SK-N-SH (cell line): Measurements from ENCODE around the gene CAMKMT. TPM values are rescaled to one million over a fixed set of nuclear protein-coding genes. Genes with fewer than 3 reads are reported as not detected.

ENCODE experiments used
- CTCF ChIA-PET: fragments of 300-600, 350-600 bp; formaldehyde crosslinking; extraction: SDS; loops from one replicate; lab custom pipeline; 2021; lab: Yijun Ruan, JAX
- POLR2A ChIA-PET: fragments of 350-600 bp; sonication (Branson Sonifier 250); formaldehyde crosslinking; extraction: SDS; loops from one replicate; lab custom pipeline; 2020; ENCODE audit warnings: antibody characterized with exemption, inconsistent platforms; lab: Yijun Ruan, JAX
- DNase-seq: peaks from one replicate; pipeline ENCODE4 v3.0.0; 2012
- H2AFZ ChIP-seq: fragments of 200-600 bp; sonication (generic); 2 replicates; pipeline ENCODE4 v1.8.1; 2016; ENCODE audit warnings: antibody characterized with exemption, mild to moderate bottlenecking, low read depth
- H3F3A ChIP-seq: fragments of 200-600 bp; sonication (generic); replicated peaks from 2 replicates; pipeline ENCODE3; 2016; ENCODE audit warnings: antibody characterized with exemption, mild to moderate bottlenecking; ENCODE audit not compliant: insufficient read depth
- H3K27ac ChIP-seq, 2 experiments: fragments of 200-500 bp in 1 of 2; fragments of 200-600 bp in 1 of 2; sonication (Bioruptor generic) in 1 of 2; sonication (generic), shearing (Covaris generic) in 1 of 2; 2 replicates each; pipeline versions ENCODE4 v1.5.1 to v1.6.1; 2014 to 2016; ENCODE audit warnings: low read depth in 2 of 2, inconsistent platforms in 1 of 2, low read length in 1 of 2, mild to moderate bottlenecking in 1 of 2, mixed read lengths in 1 of 2
- H3K27me3 ChIP-seq: fragments of 200-600 bp; sonication (generic), shearing (Covaris generic); 2 replicates; pipeline ENCODE4 v1.6.1; 2016; ENCODE audit warnings: mixed run types; ENCODE audit not compliant: insufficient read depth
- H3K36me3 ChIP-seq, 2 experiments: fragments of 200-500 bp in 1 of 2; fragments of 200-600 bp in 1 of 2; sonication (Bioruptor generic) in 1 of 2; sonication (generic) in 1 of 2; replicated peaks in 1 of 2; 2 replicates each; pipeline versions ENCODE3 to v1.5.1; 2014 to 2016; ENCODE audit warnings: low read length in 1 of 2, mild to moderate bottlenecking in 1 of 2; ENCODE audit not compliant: insufficient read depth in 2 of 2, control insufficient read depth in 1 of 2
- H3K4me1 ChIP-seq, 2 experiments: fragments of 200-500 bp in 1 of 2; fragments of 200-600 bp in 1 of 2; sonication (Bioruptor generic) in 1 of 2; sonication (generic), shearing (Covaris generic) in 1 of 2; 2 replicates each; pipeline versions ENCODE4 v1.5.1 to v1.6.1; 2014 to 2016; ENCODE audit warnings: low read depth in 1 of 2, low read length in 1 of 2, mixed run types in 1 of 2; ENCODE audit not compliant: insufficient read depth in 2 of 2, control insufficient read depth in 1 of 2
- H3K4me2 ChIP-seq: fragments of 200-600 bp; sonication (generic), shearing (Covaris generic); 2 replicates; pipeline ENCODE4 v1.6.1; 2017; ENCODE audit warnings: mixed run types
- H3K4me3 ChIP-seq, 2 experiments: fragments of 200-500 bp in 1 of 2; fragments of 200-600 bp in 1 of 2; sonication (Bioruptor generic) in 1 of 2; sonication (generic), shearing (Covaris generic) in 1 of 2; 2 replicates each; pipeline versions ENCODE4 v1.5.1 to v1.8.1; 2014 to 2016; ENCODE audit warnings: low read depth in 2 of 2, inconsistent platforms in 1 of 2, low read length in 1 of 2, mild to moderate bottlenecking in 1 of 2, mixed read lengths in 1 of 2, moderate library complexity in 1 of 2
- H3K79me2 ChIP-seq: fragments of 200-600 bp; sonication (generic); 2 replicates; pipeline ENCODE4 v1.8.1; 2017; ENCODE audit warnings: mild to moderate bottlenecking; ENCODE audit not compliant: insufficient read depth
- H3K9ac ChIP-seq: fragments of 200-600 bp; sonication (generic); 2 replicates; pipeline ENCODE4 v1.6.1; 2017; ENCODE audit warnings: mixed run types
- H3K9me2 ChIP-seq: fragments of 200-600 bp; sonication (generic); 2 replicates; pipeline ENCODE4 v1.6.1; 2017; ENCODE audit warnings: mixed run types
- H3K9me3 ChIP-seq: fragments of 200-600 bp; sonication (generic); 2 replicates; pipeline ENCODE4 v1.6.1; 2017; ENCODE audit warnings: mixed run types, mild to moderate bottlenecking, moderate library complexity
- H4K20me1 ChIP-seq: fragments of 200-600 bp; sonication (generic); 2 replicates; pipeline ENCODE4 v1.6.1; 2017; ENCODE audit warnings: mild to moderate bottlenecking, mixed run types; ENCODE audit not compliant: insufficient read depth
- CHD2 ChIP-seq: fragments of 150-350 bp; IDR thresholded peaks from 2 replicates; pipeline ENCODE4 v1.6.1; 2018; ENCODE audit warnings: low read length; ENCODE audit not compliant: partially characterized antibody
- EZH2phosphoT487 ChIP-seq: fragments of 200-600 bp; sonication (generic); IDR thresholded peaks from 2 replicates; pipeline ENCODE4 v1.6.1; 2017; ENCODE audit warnings: low read depth, mixed run types, mild to moderate bottlenecking, antibody characterized with exemption, moderate library complexity, borderline replicate concordance
- FOSL2 ChIP-seq: IDR thresholded peaks from 2 replicates; pipeline ENCODE4 v1.4.0; 2012; ENCODE audit warnings: low read depth, mild to moderate bottlenecking, moderate library complexity, borderline replicate concordance
- FOXJ3 ChIP-seq: sonication (generic); formaldehyde crosslinking; IDR thresholded peaks from 2 replicates; pipeline ENCODE4 v1.5.1; 2020; ENCODE audit warnings: mild to moderate bottlenecking, missing genetic modification reagents
- GATA2 ChIP-seq: sonication (generic); formaldehyde crosslinking; IDR thresholded peaks from 2 replicates; pipeline ENCODE4 v1.5.0; 2020; ENCODE audit warnings: mild to moderate bottlenecking, missing genetic modification reagents
- JUND ChIP-seq: IDR thresholded peaks from 2 replicates; pipeline ENCODE4 v1.4.0; 2012
- MXI1 ChIP-seq: IDR thresholded peaks from 2 replicates; pipeline ENCODE4 v1.6.1; 2012; ENCODE audit warnings: mild to moderate bottlenecking, low read depth, low read length, improper control_type of control experiment
- NRF1 ChIP-seq: IDR thresholded peaks from 2 replicates; pipeline ENCODE4 v1.6.1; 2012; ENCODE audit warnings: low read depth, mild to moderate bottlenecking, low read length
- RAD21 ChIP-seq: IDR thresholded peaks from 2 replicates; pipeline ENCODE4 v1.6.1; 2012; ENCODE audit warnings: mild to moderate bottlenecking, low read length
- RFX5 ChIP-seq: IDR thresholded peaks from 2 replicates; pipeline ENCODE4 v1.6.1; 2012; ENCODE audit warnings: mild to moderate bottlenecking, improper control_type of control experiment, low read length
- SIN3A ChIP-seq: IDR thresholded peaks from 2 replicates; pipeline ENCODE4 v1.6.1; 2012; ENCODE audit warnings: low read depth, mild to moderate bottlenecking, low read length, moderate library complexity, borderline replicate concordance
- YY1 ChIP-seq: IDR thresholded peaks from 2 replicates; pipeline ENCODE4 v1.4.0; 2012; ENCODE audit warnings: low read depth, mild to moderate bottlenecking
- WGBS: methylation state at CpG from one replicate; pipeline ENCODE4 v1.1.6; 2017; ENCODE audit warnings: low lambda C conversion rate; 5-methylcytosine and 5-hydroxymethylcytosine counted together
- polyA plus RNA-seq, 3 experiments: library from polyadenylated mRNA; depleted of rRNA; stranded (reverse); fragments of >200 nt; gene quantifications; 2 replicates each; pipeline ENCODE4 v1.2.3, GENCODE V29; 2012
- TF ChIP-seq, protein P1 (sequence below): IDR thresholded peaks from 2 replicates; pipeline ENCODE4; 2012
- TF ChIP-seq, protein P2 (sequence below): IDR thresholded peaks from 2 replicates; pipeline ENCODE4 v1.4.0; 2012; ENCODE audit warnings: low read depth, borderline replicate concordance

Gene CAMKMT
- polyA plus RNA-seq, 1 of the 3 experiments (the other 2 are of a cell fraction), result 5.9 TPM

DNA sequence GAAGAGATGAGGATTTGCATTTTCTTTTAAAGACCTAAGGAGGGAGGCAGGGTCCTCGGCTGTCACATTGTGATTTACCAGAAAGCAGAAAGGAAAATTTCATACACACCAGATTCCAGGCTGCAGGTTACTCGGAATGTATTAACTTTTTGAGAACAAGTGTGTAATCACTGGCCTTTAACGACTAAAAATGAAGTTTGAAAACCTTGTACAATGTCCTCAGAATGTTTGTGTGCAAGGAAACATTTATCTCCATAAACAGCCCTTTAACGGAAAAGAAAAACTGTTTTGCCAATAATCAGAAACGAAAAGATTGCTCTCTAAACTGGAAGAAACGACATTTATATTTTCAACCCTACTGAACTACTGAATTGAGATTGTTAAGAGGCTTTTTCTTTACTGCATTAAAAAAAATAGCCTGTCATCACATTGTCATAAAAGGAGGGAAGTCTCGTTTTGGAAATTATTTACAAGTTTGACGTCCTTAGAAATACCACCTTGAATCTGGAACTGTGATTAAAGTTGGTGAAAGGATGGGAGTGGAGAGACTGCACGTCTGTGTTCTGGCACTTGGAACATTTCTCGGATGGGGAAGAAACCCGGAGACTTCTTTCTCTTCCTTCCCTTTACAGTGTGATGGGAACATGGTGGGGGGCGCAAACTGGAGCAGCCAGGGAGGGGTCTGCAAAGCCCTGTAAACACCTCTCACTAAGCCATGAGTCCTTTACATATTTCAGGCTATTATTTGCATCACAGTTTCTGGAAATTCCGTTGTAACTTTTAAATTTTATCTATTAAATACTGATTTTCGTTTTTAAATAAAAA lies 445.7 kb downstream of the CAMKMT start:
- TF ChIP-seq NRF1 (no peak), MXI1 (no peak), EZH2phosphoT487 (no peak), CHD2 (no peak), YY1 (no peak), FOXJ3 (no peak)
- TF ChIP-seq, protein P1, sequence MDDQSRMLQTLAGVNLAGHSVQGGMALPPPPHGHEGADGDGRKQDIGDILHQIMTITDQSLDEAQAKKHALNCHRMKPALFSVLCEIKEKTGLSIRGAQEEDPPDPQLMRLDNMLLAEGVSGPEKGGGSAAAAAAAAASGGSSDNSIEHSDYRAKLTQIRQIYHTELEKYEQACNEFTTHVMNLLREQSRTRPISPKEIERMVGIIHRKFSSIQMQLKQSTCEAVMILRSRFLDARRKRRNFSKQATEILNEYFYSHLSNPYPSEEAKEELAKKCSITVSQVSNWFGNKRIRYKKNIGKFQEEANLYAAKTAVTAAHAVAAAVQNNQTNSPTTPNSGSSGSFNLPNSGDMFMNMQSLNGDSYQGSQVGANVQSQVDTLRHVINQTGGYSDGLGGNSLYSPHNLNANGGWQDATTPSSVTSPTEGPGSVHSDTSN, result no peak
- TF ChIP-seq, protein P2, sequence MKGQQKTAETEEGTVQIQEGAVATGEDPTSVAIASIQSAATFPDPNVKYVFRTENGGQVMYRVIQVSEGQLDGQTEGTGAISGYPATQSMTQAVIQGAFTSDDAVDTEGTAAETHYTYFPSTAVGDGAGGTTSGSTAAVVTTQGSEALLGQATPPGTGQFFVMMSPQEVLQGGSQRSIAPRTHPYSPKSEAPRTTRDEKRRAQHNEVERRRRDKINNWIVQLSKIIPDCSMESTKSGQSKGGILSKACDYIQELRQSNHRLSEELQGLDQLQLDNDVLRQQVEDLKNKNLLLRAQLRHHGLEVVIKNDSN, result no peak
- CTCF ChIA-PET, result no interaction called here
- no peak overlapping the region for H3K4me3 ChIP-seq
- H4K20me1 ChIP-seq, result no peaks in the 10 kb centered on the region
- H3K27ac ChIP-seq, result no peak overlapping the region
- peaks cover 7% of the 10 kb centered on the region; the same call in 1 of the 2 replicates for H3K27me3 ChIP-seq
- WGBS, result 47% methylated on average over 14 of the region's 14 CpGs
- H3F3A ChIP-seq, result no peaks in the 10 kb centered on the region
- no peaks in the 10 kb centered on the region; a peak in 1 of 4 replicates for H3K4me1 ChIP-seq
- H3K4me2 ChIP-seq, result no peak overlapping the region
- POLR2A ChIA-PET, result no interaction called here
- no peak overlapping the region for H3K9ac ChIP-seq
- H3K79me2 ChIP-seq, result no peaks in the 10 kb centered on the region
- DNase-seq, result no peak
- H3K9me2 ChIP-seq, result no peaks in the 10 kb centered on the region
- H3K9me3 ChIP-seq, result no peaks in the 10 kb centered on the region
- no peaks in the 10 kb centered on the region for H3K36me3 ChIP-seq
- no peak overlapping the region for H2AFZ ChIP-seq

DNA sequence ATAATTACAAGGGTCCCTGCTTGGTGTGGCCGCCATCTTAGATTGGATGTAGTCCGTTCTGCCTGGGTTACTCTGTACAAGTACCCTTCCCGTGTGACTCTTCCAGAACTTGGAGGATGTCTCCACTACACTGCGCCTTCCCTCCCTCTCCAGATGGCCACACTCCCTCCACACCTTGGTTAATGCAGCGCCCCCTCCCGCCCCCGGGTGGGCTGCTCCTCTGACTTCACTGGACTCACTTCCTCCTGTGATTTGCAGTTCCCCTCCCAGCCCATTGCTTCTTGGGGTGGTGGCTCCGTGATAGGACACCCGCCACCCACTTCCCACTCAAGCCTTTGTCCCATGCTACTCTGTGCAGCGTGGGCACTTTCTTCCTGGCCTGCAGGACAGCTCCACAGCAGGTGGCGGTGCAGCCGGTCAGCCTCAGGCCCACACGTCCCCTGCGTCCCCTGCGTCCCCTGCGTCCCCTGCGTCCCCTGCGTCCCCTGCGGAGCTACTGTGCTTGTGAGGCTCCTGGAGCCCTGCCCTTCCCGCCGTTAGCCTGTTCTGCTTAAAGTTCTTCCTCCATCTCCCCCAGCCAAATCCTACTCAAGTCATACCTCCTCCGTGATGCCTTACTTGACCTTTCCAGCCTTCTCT lies 449.3 kb downstream of the CAMKMT start:
- Histone ChIP-seq H3K36me3 (no peaks in the 10 kb centered on the region), H3K27me3 (peaks cover 8% of the 10 kb centered on the region; the same call in 1 of the 2 replicates), H3K4me3 (no peak overlapping the region), H3F3A (no peaks in the 10 kb centered on the region), H2AFZ (no peak overlapping the region), H3K9ac (no peak overlapping the region), H3K4me1 (peaks cover 0 to 14% of the 10 kb centered on the region in 2 experiments; a peak in 1 of 4 replicates), H3K79me2 (no peaks in the 10 kb centered on the region), H3K9me2 (no peaks in the 10 kb centered on the region), H3K4me2 (no peak overlapping the region), H3K27ac (no peak overlapping the region), H3K9me3 (no peaks in the 10 kb centered on the region), H4K20me1 (no peaks in the 10 kb centered on the region)
- DNase-seq, result no peak
- 73% methylated on average over 18 of the region's 22 CpGs for WGBS
- ChIA-PET CTCF (no interaction called here), POLR2A (no interaction called here)
- TF ChIP-seq CHD2 (no peak), RAD21 (no peak), FOSL2 (no peak), NRF1 (no peak), RFX5 (no peak), GATA2 (CRISPR knock-in tag) (no peak), JUND (no peak), SIN3A (no peak)
